Head of caudate nucleus (tissue), 42 donors: ENCODE results near the gene MLLT10.

Experiments used
- DNase-seq, 42 donors: peaks; one replicate each; pipeline versions ENCODE4 v3.0.0 to v3.0.0-alpha.2; 2020 to 2021; ENCODE audit warnings: mixed read lengths in 7 of 42
- intact Hi-C: fragments of 100-400 bp; cut with DNase I; formaldehyde crosslinking; loops from one replicate; pipeline ENCODE4 v1.15.0; 2022

MLLT10 gene

DNA sequence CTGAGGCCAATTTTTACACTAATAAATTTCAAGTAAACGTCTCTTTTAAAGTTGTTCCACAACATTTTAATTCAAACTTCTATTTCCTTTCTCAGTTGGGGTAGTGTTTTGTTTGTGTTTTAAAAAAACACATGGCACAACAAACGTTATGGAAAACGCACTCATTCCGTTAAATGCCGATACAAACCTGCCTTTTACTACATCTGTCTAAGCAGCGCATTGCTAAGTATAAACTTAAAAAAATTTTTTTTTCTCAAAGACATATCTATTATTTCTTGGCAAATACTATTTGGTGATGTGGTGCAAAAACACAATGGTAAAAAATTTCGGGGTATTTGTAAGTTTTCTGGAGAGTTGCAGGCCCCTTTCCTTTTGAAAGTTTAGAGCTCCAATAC lies 9.9 kb upstream of the MLLT10 start:
- DNase-seq: no peak
- intact Hi-C loops: loop anchor here (10.0 kb wide), 1 partner anchor 801 kb away; the partner anchor contains the start of gene BMI1

DNA sequence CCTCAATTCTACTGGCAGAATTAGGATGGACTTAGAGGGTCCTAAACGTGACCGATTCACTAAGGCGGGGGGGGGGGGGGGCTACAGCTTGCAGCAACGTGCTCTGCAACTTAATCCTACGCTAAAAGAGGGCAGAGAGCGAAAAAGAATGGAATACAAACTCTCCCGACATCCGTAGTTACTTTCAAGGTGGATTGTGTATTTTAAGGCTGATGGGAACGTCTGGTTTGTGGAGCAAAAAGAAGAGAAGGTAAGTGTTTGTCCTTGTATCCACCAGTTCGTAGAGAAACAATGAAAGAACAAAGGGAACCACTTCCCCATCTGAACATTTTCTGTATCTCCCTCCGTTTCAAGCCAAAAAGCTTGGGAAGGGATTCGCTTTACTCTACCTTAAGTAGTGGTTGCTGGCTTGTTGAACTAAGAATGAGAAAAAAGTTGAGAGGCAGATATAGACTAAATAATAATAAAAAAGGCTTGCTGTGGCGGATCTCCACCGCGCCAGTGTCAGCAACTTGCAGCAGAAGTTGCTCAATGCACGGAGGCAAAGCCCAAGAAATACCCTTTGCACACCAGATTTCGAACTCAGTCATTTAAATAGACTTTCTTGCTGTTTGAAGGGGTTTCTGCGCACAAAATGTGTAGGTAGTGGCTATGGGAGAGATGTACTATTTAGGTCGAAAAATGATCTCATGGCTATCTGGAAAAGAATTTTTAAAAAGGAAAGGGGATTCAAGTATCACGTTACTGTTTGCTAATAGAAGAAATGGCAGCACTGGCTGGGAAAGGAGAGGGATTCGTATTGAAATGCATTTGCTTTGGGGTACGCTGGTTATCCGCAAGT lies 9.3 kb upstream of the MLLT10 start:
- peak in 15 of 42 donors; percentile 17 to 71 (median 40) for DNase-seq
- intact Hi-C loops: loop anchor here (10.0 kb wide), 1 partner anchor 800 kb away; the partner anchor contains the start of gene BMI1

DNA sequence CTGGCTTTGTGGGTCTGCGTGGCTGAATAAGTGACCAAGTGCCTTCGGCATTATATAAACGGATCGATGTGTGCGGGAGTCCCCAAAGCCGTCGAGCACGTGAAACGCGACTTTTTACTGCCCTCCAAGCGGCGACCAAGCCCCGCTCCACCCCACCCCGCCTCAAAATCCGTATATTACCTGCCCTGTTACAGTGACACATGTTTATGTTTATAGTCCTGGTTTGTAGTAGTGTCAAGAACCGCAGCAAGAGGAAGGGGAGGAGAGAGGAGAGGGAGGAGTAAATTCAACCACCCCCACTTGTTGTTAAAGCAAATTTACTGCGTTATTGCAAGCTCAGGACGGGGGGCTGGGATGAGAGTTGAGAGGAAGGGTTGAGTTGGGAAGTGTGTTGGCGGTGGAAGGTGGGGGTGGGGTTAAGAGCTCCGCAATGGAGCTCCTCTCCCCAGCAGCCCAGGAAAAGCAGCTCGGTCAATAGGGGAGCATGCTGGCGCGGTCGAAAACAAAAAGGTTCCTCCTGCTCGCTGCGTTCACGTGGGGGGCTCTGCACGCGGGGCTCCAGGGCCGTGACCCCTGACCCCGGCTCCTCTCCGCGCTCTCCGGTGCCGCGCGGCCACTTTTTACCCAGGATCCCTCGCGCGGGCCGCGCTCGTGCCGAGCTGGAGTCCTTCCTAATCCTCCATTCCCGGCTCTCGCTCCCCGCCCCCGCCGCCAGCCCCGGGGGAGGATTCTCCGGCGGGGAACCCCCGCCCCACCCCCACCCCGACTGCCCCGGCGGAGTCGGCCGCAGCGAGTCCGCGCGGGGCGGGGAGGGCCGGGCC lies 8.5 kb upstream of the MLLT10 start, which contains the start of gene SKIDA1:
Gene SKIDA1 (minus strand): TSS at position 316 of the 821 bp plus-strand sequence. CDS start 7,860 bp downstream, outside the sequence.
- intact Hi-C loops: loop anchor here (10.0 kb wide), 1 partner anchor 799 kb away; the partner anchor contains the start of gene BMI1

DNA sequence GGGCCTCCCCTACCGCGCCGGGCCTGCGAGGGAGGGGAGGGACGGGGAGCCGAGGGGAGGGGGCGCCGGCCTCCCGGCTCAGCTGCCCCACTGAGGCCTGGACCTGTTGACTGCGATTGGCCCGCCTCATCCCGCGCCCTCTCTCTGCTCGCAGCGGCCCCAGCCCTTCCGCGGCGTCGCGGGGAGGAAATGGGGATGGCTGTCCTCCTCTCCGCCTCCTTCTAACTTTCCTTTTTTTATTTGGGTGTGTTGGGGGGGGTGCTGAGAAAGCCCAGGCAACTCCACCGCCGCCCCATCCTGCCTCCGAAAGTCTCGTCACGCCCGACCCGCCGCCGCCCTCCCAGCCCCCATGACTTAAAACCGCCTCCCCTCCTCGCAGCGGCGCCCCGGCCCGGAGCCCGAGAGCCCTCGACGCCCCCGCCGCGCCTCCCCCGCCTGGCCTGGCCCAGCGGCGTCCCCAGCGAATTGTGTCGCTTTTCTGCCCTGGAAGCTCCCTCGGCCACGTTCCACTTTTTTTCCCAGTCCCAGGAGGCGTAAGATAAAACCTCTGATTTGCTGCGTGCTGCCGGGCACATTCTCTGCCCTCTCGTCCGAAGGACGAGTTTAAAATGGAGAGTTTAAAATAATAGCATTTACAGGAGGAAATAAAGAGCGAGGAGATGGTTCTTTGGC lies 7.7 kb upstream of the MLLT10 start:
- intact Hi-C loops: loop anchor here (10.0 kb wide), 1 partner anchor 798 kb away; the partner anchor contains the start of gene BMI1
- DNase-seq: peak; percentile 51 to 91 (median 79)

More for the DNA sequence above, 8.5 kb upstream of the MLLT10 start, which contains the start of gene SKIDA1:
- DNase-seq: peak; percentile 38 to 92 (median 82)

DNA sequence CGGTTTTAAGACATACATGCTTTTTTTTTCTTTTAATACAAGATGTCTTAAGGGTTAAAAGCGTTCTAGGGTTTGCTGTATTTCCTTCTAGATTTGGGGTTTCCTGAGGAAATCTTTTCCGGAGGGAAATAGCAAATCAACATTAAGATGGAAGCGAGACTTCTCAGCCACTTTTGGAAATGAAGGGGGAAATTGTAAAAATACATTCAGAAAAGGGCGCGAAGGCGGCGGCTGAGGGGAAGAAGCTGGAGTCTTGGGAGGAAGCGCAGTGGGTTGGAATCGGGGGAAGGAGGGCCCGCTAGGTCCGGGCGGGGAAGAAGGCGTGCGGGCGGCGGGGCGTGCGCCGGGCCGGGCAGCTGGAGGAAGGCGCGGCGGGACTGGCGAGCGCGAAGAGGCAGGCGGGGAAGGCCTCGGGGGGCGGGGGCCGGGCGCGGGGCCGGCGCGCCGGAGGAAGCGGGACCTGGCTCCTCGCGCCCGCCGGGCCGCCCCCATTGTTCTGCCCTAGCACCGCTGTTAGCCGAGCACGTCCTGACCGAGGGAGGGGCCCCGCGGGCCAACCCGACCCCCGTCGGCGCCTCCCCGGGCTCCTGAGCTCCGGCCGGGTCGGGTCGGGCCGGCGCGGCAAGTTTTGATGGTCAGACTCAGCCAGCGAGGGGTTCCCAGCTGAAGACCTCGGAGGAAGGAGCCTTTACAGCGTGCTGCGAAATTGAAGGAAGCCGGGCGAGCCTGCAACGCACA lies 7.0 kb upstream of the MLLT10 start:
- intact Hi-C loops: loop anchor here (10.0 kb wide), 1 partner anchor 798 kb away; the partner anchor contains the start of gene BMI1
- DNase-seq: peak in 40 of 42 donors; percentile 54 to 88 (median 74)

DNA sequence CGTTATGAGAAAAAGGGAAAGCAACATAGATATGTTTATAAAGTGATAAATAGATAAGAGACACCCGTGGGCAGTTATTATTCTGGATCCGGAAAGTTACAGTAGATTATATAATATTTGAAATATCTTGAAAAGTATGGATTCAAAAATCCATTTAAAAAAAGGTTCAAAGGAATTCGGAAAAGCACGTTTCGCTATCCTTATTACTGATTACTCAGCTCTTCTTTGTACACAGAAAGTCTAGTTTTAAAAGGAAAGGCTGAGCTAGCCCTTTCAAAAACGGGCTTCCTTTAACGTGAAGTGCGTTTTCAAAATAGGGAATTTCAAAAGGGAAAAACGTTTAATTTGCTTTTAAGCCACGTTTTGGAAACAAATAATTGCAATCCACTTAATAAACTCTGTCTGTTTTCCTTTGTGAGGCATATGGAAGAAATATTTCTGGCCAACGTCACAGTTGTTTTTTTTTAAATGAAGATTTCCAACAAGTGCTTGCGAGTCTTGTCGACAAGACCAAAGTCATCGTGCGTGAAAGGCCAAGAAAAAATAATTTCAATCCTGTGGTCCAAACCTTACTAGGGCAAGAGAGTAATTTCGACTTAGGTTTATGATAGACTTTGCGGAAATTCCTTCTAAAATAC lies 6.3 kb upstream of the MLLT10 start:
- DNase-seq: peak in 1 of 42 donors; percentile 24
- intact Hi-C loops: loop anchor here (10.0 kb wide), 1 partner anchor 797 kb away; the partner anchor contains the start of gene BMI1

DNA sequence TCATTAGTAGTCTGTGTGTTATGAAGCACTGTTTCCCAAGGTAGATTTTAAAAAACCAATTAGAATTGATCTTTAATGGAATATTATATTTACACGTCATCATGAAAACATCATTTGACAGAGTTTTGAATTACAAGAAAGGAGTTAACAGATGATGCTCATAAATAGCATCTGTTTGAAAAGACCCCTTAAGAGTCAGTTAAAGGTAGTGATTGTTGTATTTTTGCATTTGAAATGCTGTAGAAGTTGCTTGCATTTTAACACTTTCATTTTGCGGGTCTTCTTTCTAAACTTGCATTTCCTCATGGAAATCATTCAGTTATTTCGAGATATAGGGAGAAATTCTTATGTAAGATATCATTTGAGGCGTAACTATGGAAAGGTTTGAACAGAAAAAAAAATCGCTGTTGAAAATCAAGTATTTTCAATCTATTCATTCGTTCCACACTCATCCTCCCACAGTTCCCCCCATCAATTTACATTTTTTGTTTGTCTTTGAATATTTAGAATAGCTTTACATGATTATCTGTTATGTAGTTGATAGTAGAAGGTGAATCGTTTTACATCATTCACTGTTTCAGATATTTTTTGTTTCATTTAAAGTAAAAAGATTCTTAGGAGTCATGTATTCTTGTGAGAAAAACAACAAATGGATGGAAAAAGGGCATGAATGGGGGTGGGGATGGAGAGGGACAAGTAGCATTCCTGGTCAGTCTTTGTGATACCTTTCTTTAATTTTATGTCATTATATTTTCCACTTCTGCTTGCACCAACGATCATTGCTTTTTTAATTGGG lies 5.6 kb upstream of the MLLT10 start:
- peak in 1 of 42 donors; percentile 21 for DNase-seq
- intact Hi-C loops: loop anchor here (10.0 kb wide), 1 partner anchor 796 kb away; the partner anchor contains the start of gene BMI1

DNA sequence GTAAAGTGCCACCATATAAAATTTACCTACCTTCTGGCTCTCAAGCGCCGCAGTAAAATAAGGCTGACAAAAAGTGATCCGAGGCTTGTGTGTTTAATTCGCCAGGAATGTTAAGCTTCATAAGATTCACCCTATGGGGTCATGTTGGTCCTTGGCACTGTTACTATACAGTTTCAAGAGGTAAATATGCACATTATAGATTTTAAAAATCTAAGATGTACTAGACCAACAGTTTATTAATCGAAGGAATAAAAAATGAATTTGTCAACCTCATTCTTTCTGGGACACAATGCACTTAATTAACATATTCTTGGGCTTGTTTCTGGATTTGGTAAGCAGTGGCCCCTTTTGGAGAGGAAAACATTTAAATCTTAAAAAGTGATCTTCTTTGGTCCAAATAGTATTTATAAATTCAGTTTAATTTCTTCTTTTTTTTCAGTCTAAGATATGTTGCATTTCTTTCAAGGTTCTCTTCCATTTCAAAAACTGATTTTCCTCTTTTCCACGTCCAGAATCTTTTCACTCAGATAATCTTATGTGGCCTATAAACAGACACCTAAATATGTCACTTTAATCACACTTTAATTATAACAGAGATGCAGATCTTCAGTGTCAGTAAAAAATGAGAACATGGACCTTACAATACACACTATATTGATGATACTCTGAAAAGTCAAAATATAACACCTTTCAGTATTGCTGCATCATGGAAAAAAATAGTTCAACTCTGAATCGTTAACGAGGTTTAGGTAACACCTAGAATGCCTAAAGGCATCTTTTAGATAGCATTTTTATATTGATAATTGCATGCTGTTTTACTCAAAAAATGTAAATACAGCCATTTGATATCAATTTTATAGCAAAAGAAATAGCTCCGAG lies 4.8 kb upstream of the MLLT10 start:
- intact Hi-C loops: loop anchor here (10.0 kb wide), 1 partner anchor 796 kb away; the partner anchor contains the start of gene BMI1
- DNase-seq: no peak

DNA sequence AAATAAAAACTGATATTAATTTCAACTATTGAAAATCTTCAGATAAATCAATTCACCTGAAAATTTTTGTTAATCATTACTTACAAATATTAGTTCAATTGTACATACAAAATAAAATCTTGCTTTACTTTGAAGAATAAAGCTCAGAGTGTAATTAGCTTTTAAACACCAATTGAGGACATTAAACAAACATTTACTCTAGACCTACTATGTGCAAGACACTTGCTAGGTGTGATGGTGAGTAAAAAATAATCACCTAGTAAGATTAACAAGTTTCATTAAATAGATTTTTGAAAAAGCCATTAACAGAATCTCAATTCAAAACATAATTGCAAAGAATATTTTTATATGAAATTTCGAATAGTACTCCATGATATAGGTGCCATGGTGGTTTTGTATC lies 3.9 kb upstream of the MLLT10 start:
- intact Hi-C loops: loop anchor here (10.0 kb wide), 1 partner anchor 195 kb away; no protein-coding TSS in a partner anchor
- DNase-seq: no peak

DNA sequence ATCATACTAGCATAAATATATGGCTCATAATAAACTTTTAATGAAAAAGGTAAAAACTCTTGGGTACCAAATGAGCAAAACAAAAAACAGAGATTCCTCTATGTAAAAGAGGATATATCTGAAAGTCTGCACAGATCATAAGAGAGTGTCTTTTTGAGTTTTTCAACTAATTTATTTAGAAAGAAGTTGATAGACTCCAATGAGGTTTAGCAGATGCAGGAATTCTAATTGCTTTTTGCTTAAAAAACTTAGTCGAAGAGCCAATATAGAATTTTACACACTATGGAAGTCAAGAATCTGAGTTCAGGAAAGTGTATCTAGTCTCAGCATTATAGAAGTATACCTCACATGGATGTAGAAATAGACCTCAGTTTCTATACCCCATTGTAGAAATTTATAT lies 3.4 kb upstream of the MLLT10 start:
- intact Hi-C loops: loop anchor here (10.0 kb wide), 1 partner anchor 194 kb away; no protein-coding TSS in a partner anchor
- no peak for DNase-seq

DNA sequence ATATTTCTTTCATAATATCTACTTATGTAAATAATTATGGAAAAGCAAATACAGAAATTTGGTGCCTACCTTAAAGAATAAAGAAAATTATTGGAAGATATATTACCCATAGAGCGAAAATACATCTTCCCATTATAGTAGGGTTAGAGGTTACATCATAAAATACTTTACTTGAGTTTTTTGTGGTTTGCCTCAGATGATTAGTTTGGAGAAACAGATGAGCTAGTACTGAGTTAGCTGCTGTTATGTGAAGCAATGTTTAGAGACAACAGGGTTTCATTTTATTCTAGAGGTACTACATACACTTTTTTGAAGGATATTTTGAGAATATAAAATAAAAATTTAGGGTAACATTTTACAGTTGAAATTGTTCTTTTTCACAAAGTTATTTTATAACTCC lies 2.9 kb upstream of the MLLT10 start:
- intact Hi-C loops: loop anchor here (10.0 kb wide), 1 partner anchor 194 kb away; no protein-coding TSS in a partner anchor
- no peak for DNase-seq

DNA sequence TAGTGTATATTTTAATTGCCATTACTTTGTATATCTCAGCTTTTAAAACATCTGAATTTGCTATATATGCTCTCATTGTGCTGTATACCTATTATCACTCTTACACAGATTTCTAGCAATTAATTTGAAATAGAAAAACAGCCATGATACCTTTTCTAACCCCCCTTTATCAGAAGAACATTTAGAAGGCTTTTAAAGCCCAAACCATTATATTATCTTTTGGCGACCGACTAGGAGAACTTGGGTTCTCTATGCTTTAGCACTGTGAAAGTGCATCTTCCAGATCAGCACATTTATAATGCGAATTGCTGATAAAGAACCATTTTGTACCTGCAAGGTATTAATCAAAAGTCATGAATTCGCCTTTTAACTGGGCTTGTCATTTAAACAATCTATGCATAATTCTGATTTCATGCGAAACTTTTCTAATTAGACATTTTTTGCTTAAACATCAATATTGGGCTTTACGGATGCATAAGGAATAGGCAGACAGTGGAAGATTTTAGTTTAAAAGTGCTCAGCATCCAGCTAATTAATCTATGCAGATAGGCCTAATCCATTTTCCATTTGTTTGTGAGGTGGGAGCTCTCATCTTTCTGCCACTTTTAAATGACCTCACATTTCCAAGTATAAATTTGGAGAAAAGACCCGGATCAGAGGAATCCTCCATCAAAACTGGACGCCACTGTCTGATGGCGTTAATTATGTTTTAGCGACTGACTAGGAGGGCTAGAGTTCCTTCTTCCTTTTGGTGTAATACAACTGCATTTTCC lies 1.2 kb upstream of the MLLT10 start:
- DNase-seq: no peak
- intact Hi-C loops: loop anchor here (10.0 kb wide), 1 partner anchor 192 kb away; no protein-coding TSS in a partner anchor

DNA sequence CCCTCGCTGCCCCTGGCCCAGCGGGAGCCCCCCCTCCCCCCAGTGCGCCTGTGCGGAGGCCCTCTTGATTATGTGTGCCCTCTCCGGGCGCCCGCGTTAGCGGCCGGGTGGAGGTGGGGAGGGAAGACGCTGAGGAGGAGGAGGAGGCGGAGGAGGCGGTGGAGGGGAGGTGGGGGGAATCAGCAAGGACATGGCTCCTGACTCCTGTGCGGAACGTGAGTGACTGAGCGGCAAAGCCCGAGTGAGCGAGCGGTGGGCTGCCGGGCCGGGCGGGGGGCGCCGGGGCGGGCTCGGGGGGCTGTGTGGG lies 201 bp downstream of the MLLT10 start:
- intact Hi-C loops: loop anchor here (2.0 to 10.0 kb wide), 2 partner anchors 39 to 191 kb away; no protein-coding TSS in a partner anchor
- DNase-seq: no peak

DNA sequence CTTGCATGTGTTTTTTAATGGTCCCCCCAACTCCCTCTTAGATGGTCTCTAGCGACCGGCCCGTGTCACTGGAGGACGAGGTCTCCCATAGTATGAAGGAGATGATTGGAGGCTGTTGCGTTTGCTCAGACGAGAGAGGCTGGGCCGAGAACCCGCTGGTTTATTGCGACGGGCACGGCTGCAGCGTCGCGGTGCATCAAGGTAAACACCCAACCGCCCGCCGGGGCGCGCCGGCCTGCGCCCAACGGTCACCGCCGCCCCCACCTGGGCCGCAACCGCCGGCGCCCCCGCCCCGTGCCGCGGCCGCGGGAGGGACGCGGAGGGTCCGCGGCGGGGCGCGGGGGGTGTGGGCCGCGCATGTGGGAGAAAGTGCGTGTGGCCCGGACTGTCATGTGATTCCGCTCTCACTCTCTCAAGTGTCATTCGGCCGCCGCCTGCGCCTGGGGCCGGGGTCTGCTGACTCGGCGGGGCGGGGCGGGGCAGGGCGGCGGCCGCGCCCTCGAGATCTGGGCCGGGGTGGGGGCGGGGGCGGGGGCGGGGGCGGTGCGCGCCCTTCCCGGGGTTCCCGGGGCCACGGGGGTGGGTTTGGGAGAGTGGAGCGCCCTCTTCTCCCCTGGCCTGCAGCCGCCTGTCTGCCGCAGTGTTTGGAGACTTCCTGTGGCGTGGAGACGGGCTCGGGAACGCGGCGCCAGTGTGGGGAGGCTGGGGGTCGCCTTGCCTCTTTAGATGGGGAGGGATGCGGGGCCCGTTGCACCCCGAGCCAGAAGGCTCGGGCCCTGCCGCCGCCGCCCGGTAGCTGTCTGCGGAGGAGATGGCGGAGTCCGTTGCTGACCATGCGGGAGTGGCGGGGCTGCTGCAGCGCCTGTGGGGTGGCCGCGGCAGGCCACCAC lies 817 bp downstream of the MLLT10 start:
- intact Hi-C loops: loop anchor here (2.0 to 10.0 kb wide), 2 partner anchors 40 to 190 kb away; no protein-coding TSS in a partner anchor

More for the DNA sequence above, 817 bp downstream of the MLLT10 start:
- DNase-seq: peak in 38 of 42 donors; percentile 39 to 82 (median 62)
